Activated naive CD8-positive, alpha-beta T cell treated with anti-CD3 and anti-CD28 coated beads, Interleukin-2, amount 10 ng/mL, durations not matched to agents 7 days and 5 days (primary cell): ENCODE results near the gene CNTN1. TPM values are rescaled to one million over a fixed set of nuclear protein-coding genes. Genes with fewer than 3 reads are reported as not detected.

ENCODE experiments used
- ATAC-seq: fragments of 150-1000 bp; cut with Tn5 transposase; one replicate; pipeline ENCODE4 v1.10.0; 2021; ENCODE audit warnings: low read depth, moderate library complexity
- POLR2A ChIA-PET: fragments of 350-600 bp; sonication (Branson Sonifier 250); formaldehyde crosslinking; loops from one replicate; lab custom pipeline; 2021; ENCODE audit warnings: antibody characterized with exemption; lab: Charles Lee
- DNase-seq: peaks from one replicate; pipeline ENCODE4 v3.0.0; 2021
- H3K27ac Mint-ChIP-seq: one replicate; pipeline ENCODE4 v1.8.0; 2022; ENCODE audit warnings: mild to moderate bottlenecking, mixed read lengths
- H3K27me3 Mint-ChIP-seq: one replicate; pipeline ENCODE4 v1.8.0; 2022; ENCODE audit warnings: mild to moderate bottlenecking, moderate library complexity, mixed read lengths
- H3K36me3 Mint-ChIP-seq: one replicate; pipeline ENCODE4 v1.8.0; 2021; ENCODE audit warnings: mild to moderate bottlenecking, mixed read lengths
- H3K4me1 Mint-ChIP-seq: one replicate; pipeline ENCODE4 v1.8.0; 2021; ENCODE audit warnings: mixed read lengths
- H3K4me3 Mint-ChIP-seq: one replicate; pipeline ENCODE4 v1.8.0; 2022; ENCODE audit warnings: mild to moderate bottlenecking, moderate library complexity, mixed read lengths
- H3K9me3 Mint-ChIP-seq: one replicate; pipeline ENCODE4 v1.8.0; 2021; ENCODE audit warnings: mixed read lengths
- total RNA-seq, 2 experiments: library from RNA; stranded (reverse); gene quantifications; one replicate each; pipeline ENCODE4 v1.2.3, GENCODE V29; 2021

CNTN1 gene
- total RNA-seq, 2 experiments from 2014 or later, result not detected

- no peak overlapping the region for H3K27ac Mint-ChIP-seq
- H3K4me1 Mint-ChIP-seq, result no peaks in the 10 kb centered on the region
- H3K36me3 Mint-ChIP-seq, result no peaks in the 10 kb centered on the region
- H3K27me3 Mint-ChIP-seq, result no peaks in the 10 kb centered on the region
- DNase-seq (no peak), ATAC-seq (no peak)
- no peaks in the 10 kb centered on the region for H3K9me3 Mint-ChIP-seq
- no peak overlapping the region for H3K4me3 Mint-ChIP-seq
- POLR2A ChIA-PET, result no interaction called here
Measured at GRCh38 chr12:41032386-41032785, 340.1 kb downstream of the CNTN1 start.

DNA sequence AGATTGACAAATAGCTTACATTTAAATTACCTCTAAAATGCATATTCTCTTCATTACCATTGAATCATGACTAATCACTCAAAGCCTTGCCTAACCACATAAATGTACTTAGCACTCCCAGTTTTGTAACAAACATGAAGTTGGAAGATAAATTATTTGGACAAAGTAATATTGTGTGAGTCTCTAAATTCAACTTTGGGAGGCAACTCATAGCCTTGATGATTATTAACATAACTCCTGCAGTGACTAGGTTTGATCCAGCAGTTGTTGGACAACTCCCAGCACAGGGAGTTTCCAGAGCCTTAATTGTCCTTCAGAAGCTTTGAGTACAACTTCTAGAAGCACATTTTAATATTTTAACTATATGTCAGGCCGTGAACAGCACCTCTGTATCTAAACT is 342.4 kb downstream of the CNTN1 start:
- Mint-ChIP-seq H3K9me3 (no peaks in the 10 kb centered on the region), H3K27me3 (no peaks in the 10 kb centered on the region), H3K27ac (no peak overlapping the region), H3K36me3 (no peaks in the 10 kb centered on the region), H3K4me1 (no peaks in the 10 kb centered on the region), H3K4me3 (no peak overlapping the region)
- no peak for DNase-seq
- no peak for ATAC-seq
- POLR2A ChIA-PET, result no interaction called here

GRCh38 chr12:41039461-41039860 is 347.2 kb downstream of the CNTN1 start:
- no peak for DNase-seq
- H3K9me3 Mint-ChIP-seq, result peaks cover 3% of the 10 kb centered on the region
- no peak overlapping the region for H3K4me3 Mint-ChIP-seq
- ATAC-seq, result no peak
- H3K27ac Mint-ChIP-seq, result no peak overlapping the region
- POLR2A ChIA-PET, result no interaction called here
- H3K4me1 Mint-ChIP-seq, result no peaks in the 10 kb centered on the region
- H3K36me3 Mint-ChIP-seq, result no peaks in the 10 kb centered on the region
- H3K27me3 Mint-ChIP-seq, result no peaks in the 10 kb centered on the region

- POLR2A ChIA-PET, result no interaction called here
- DNase-seq (no peak), ATAC-seq (no peak)
- Mint-ChIP-seq H3K4me1 (no peaks in the 10 kb centered on the region), H3K36me3 (no peaks in the 10 kb centered on the region), H3K9me3 (no peaks in the 10 kb centered on the region), H3K27ac (no peak overlapping the region), H3K27me3 (no peaks in the 10 kb centered on the region), H3K4me3 (no peak overlapping the region)
Measured at GRCh38 chr12:41045509-41045908, 353.3 kb downstream of the CNTN1 start.

DNA sequence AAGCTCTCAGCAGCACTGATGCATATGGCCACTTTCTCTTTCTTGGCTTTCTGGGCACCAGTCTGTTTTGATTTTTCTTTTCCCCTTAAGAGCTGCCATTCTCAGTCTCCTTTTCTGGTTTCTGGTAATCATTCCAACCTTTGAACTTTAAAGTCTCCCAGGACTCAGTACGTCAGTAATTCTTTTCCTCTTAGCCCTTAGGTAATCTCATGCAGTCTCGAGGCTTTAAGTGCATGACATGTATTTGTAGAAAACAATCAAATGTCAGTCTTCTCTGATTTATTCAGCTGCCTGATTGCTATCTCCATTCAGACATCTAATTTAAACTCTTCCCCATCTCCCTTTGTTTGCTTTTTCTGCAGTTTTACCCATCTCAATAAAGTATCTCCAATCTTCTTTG is 356.8 kb downstream of the CNTN1 start:
- no peaks in the 10 kb centered on the region for H3K27me3 Mint-ChIP-seq
- no peak overlapping the region for H3K4me3 Mint-ChIP-seq
- POLR2A ChIA-PET, result no interaction called here
- no peaks in the 10 kb centered on the region for H3K4me1 Mint-ChIP-seq
- DNase-seq (no peak), ATAC-seq (no peak)
- no peak overlapping the region for H3K27ac Mint-ChIP-seq
- H3K36me3 Mint-ChIP-seq, result no peaks in the 10 kb centered on the region
- no peaks in the 10 kb centered on the region for H3K9me3 Mint-ChIP-seq

DNA sequence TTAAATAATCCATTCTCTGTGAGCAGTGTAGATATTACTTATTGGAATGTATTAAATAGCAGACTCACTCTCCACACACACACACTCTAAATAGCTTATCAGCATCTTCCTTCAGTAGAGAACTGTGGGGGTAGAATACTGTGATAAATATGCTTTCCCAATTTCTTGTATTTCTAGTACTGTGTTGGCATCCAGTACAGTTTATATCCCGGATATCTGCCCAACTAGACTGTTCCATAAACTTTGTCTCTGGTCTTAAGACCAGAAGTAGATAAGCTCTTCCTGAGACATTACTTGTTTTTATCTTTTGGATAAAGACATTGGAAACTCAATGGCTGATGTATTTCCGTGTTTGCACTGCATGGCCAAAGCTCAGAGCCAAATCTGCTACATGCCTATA is 359.7 kb downstream of the CNTN1 start:
- Mint-ChIP-seq H3K4me3 (no peak overlapping the region), H3K36me3 (no peaks in the 10 kb centered on the region), H3K4me1 (no peaks in the 10 kb centered on the region), H3K27ac (no peak overlapping the region), H3K27me3 (no peaks in the 10 kb centered on the region), H3K9me3 (no peaks in the 10 kb centered on the region)
- DNase-seq (no peak), ATAC-seq (no peak)
- POLR2A ChIA-PET, result no interaction called here

- H3K36me3 Mint-ChIP-seq, result no peaks in the 10 kb centered on the region
- H3K27ac Mint-ChIP-seq, result no peak overlapping the region
- POLR2A ChIA-PET, result no interaction called here
- H3K4me3 Mint-ChIP-seq, result no peak overlapping the region
- H3K4me1 Mint-ChIP-seq, result no peaks in the 10 kb centered on the region
- H3K9me3 Mint-ChIP-seq, result no peaks in the 10 kb centered on the region
- no peak for ATAC-seq
- DNase-seq, result no peak
- no peaks in the 10 kb centered on the region for H3K27me3 Mint-ChIP-seq
Measured at GRCh38 chr12:41052441-41052840, 360.2 kb downstream of the CNTN1 start.

DNA sequence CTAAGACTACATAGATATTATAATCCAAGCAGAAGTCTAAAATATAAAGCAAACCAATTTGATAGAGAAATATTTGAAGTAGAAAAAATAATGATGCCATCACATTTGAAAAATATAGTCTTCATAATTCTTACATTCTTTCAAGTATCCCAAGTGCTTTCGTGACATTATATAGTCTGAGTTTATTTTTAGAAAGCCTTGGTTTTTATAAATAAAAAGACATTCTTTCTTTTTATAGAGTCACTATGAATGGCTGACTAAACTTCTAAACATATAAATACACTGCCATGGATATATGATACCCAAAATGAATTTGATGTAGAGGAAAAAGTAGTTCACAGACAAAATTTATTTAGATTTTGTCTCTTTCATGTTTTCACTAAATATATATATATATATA is 360.8 kb downstream of the CNTN1 start:
- Mint-ChIP-seq H3K36me3 (no peaks in the 10 kb centered on the region), H3K4me1 (no peaks in the 10 kb centered on the region)

GRCh38 chr12:41055875-41056577 is 363.8 kb downstream of the CNTN1 start:
- POLR2A ChIA-PET, result no interaction called here
- Mint-ChIP-seq H3K9me3 (no peaks in the 10 kb centered on the region), H3K36me3 (no peaks in the 10 kb centered on the region), H3K27me3 (no peaks in the 10 kb centered on the region), H3K27ac (no peak overlapping the region), H3K4me3 (no peak overlapping the region), H3K4me1 (no peaks in the 10 kb centered on the region)
- ATAC-seq (no peak), DNase-seq (no peak)

More for the DNA sequence above, 360.8 kb downstream of the CNTN1 start:
- ATAC-seq, result no peak
- H3K9me3 Mint-ChIP-seq, result no peaks in the 10 kb centered on the region
- no peaks in the 10 kb centered on the region for H3K27me3 Mint-ChIP-seq
- no peak for DNase-seq
- POLR2A ChIA-PET, result no interaction called here
- H3K27ac Mint-ChIP-seq, result no peak overlapping the region
- no peak overlapping the region for H3K4me3 Mint-ChIP-seq

DNA sequence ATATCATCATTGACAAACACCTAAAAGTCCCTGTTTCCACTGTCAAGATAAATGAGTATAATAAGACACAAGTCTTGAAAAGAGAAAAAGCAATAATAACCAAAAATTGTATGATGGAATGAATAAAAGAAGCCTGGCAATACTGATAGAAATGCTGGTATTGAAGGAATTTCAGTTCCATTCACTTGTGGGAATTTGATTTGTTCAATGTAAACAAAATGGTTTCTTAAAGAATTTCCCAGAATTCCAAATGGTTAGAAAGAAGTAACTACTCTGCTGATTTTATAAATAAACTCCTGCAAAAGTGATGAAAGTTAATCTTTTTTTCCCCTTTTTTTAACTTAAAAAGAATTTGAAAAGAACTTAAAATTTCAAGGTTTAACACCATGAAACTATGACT is 366.0 kb downstream of the CNTN1 start:
- POLR2A ChIA-PET, result no interaction called here
- Mint-ChIP-seq H3K36me3 (no peaks in the 10 kb centered on the region), H3K4me1 (no peaks in the 10 kb centered on the region), H3K27me3 (no peaks in the 10 kb centered on the region), H3K9me3 (no peaks in the 10 kb centered on the region), H3K4me3 (no peak overlapping the region), H3K27ac (no peak overlapping the region)
- ATAC-seq (no peak), DNase-seq (no peak)

- no peaks in the 10 kb centered on the region for H3K36me3 Mint-ChIP-seq
- H3K27ac Mint-ChIP-seq, result no peak overlapping the region
- no peaks in the 10 kb centered on the region for H3K27me3 Mint-ChIP-seq
- POLR2A ChIA-PET, result no interaction called here
- no peaks in the 10 kb centered on the region for H3K4me1 Mint-ChIP-seq
- ATAC-seq, result no peak
- no peaks in the 10 kb centered on the region for H3K9me3 Mint-ChIP-seq
- no peak overlapping the region for H3K4me3 Mint-ChIP-seq
- no peak for DNase-seq
Measured at GRCh38 chr12:41061192-41061591, 369.0 kb downstream of the CNTN1 start.

DNA sequence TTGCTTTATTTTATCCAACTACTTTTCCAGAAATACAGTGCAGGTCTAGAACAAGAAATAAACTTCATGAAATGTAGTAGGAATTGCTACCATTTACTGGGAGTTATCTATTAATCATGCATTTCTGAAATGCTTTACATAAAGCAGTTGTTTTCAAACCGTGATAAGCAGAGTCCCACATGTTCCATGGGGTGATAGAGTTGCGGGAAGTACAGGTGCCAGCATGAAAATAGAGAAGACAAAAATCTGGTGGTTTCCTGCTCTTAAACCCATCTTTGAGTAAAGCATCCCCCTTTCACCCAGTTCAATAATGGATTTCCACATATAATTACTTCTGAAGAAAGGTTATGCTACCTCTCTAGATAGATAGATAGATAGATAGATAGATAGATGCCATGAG is 372.2 kb downstream of the CNTN1 start:
- Mint-ChIP-seq H3K27ac (no peak overlapping the region), H3K9me3 (no peaks in the 10 kb centered on the region), H3K27me3 (no peaks in the 10 kb centered on the region), H3K4me1 (no peaks in the 10 kb centered on the region), H3K4me3 (no peak overlapping the region), H3K36me3 (no peaks in the 10 kb centered on the region)
- DNase-seq, result no peak
- POLR2A ChIA-PET, result no interaction called here
- no peak for ATAC-seq

DNA sequence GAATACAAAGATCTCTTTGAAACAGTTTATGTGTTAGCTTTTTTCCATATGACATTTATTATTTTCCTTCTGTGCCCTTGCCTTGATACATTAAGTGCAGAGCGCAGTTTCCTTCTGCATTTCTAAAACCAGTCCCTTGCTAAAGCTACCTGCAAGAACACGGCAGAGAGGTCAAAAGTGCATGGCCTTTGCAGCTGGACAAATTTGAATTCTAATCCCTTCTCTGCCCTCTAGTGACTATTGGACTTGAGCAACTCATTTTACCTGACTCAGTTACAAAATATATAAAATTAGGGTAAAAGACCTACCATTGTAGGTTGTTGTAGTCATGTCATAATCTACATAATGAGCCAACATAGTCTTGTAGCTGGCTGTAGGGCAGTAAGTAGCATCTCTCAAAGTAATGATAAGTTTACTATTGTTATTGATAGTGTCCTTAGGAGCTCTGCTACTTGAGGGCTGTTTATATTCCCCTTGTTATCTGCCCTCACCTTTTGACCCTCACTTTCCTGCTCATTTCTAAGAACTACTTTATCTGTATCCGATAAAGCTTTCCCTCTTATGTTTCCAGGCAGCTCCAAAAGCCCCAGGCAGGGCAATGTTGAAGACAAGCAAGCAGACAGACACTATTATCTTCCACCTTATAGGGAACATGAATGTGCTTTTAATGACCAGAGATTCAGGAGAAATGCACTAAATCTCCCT is 375.9 kb downstream of the CNTN1 start:
- Mint-ChIP-seq H3K36me3 (no peaks in the 10 kb centered on the region), H3K27me3 (no peaks in the 10 kb centered on the region), H3K4me3 (no peak overlapping the region), H3K4me1 (no peaks in the 10 kb centered on the region), H3K27ac (no peak overlapping the region), H3K9me3 (no peaks in the 10 kb centered on the region)
- POLR2A ChIA-PET, result no interaction called here
- DNase-seq, result no peak
- ATAC-seq, result no peak
